B cell (primary cell): ENCODE data around the gene L3MBTL4. TPM values are rescaled to one million over a fixed set of nuclear protein-coding genes. Genes with fewer than 3 reads are reported as not detected.

Experiments
- ATAC-seq: fragments of 200-7000 bp; cut with Tn5 transposase; one replicate; pipeline ENCODE4 v1.10.0; 2021; ENCODE audit warnings: low read depth, mild to moderate bottlenecking, moderate number of reproducible peaks, moderate library complexity
- CTCF ChIA-PET: fragments of 350-600 bp; sonication (Branson Sonifier 250); formaldehyde crosslinking; loops from one replicate; lab custom pipeline; 2021; ENCODE audit warnings: antibody characterized with exemption, inconsistent platforms; lab: Charles Lee
- POLR2A ChIA-PET: fragments of 350-600 bp; sonication (Branson Sonifier 250); formaldehyde crosslinking; loops from one replicate; lab custom pipeline; 2021; ENCODE audit warnings: antibody characterized with exemption; lab: Charles Lee
- DNase-seq: peaks from one replicate; pipeline ENCODE4 v3.0.0; 2013
- H2AFZ ChIP-seq: 2 replicates; pipeline ENCODE4 v1.6.1; 2012; ENCODE audit warnings: mild to moderate bottlenecking, low read depth, low read length; ENCODE audit not compliant: insufficient read depth, poor library complexity, severe bottlenecking
- H3K27ac ChIP-seq, 2 donors: 1 replicate in 1 of 2; 2 replicates in 1 of 2; pipeline ENCODE4 v1.5.1; 2012 to 2013; ENCODE audit warnings: low read length in 2 of 2, mild to moderate bottlenecking in 2 of 2, moderate library complexity in 1 of 2
- H3K27me3 ChIP-seq, 4 experiments: fragments of 200-600 bp in 1 of 4; sonication (generic) in 1 of 4; replicated peaks in 1 of 4; 1 replicate in 2 of 4; 2 replicates in 2 of 4; pipeline versions ENCODE4 v1.6.1 to v1.7.0; 2013 to 2016; ENCODE audit warnings: low read length in 3 of 4, mild to moderate bottlenecking in 2 of 4, mixed read lengths in 1 of 4, moderate library complexity in 1 of 4; ENCODE audit not compliant: insufficient read depth in 4 of 4, control insufficient read depth in 3 of 4; ENCODE audit errors: control extremely low read depth in 1 of 4
- H3K36me3 ChIP-seq, 2 experiments: replicated peaks in 1 of 2; 1 replicate in 1 of 2; 2 replicates in 1 of 2; pipeline versions ENCODE4 v1.6.1 to v1.7.1; 2013; ENCODE audit warnings: low read length in 1 of 2; ENCODE audit not compliant: insufficient read depth in 2 of 2, control insufficient read depth in 1 of 2; ENCODE audit errors: control extremely low read depth in 1 of 2, extremely low read depth in 1 of 2
- H3K4me1 ChIP-seq, 2 donors: fragments of 200-600 bp in 1 of 2; sonication (generic) in 1 of 2; 1 replicate in 1 of 2; 2 replicates in 1 of 2; pipeline versions ENCODE4 v1.5.1 to v1.6.1; 2013 to 2017; ENCODE audit warnings: low read length in 2 of 2; ENCODE audit not compliant: control insufficient read depth in 2 of 2, insufficient read depth in 2 of 2
- H3K4me2 ChIP-seq: replicated peaks from 2 replicates; pipeline ENCODE3; 2012; ENCODE audit warnings: mild to moderate bottlenecking, low read depth, low read length; ENCODE audit not compliant: poor library complexity, severe bottlenecking
- H3K4me3 ChIP-seq, 5 experiments: fragments of 200-600 bp in 1 of 5; sonication (generic) in 1 of 5; 1 replicate in 3 of 5; 2 replicates in 2 of 5; pipeline versions ENCODE4 v1.5.1 to v1.7.0; 2011 to 2016; ENCODE audit warnings: low read length in 4 of 5, mild to moderate bottlenecking in 4 of 5, low read depth in 2 of 5, control low read depth in 1 of 5, moderate library complexity in 1 of 5; ENCODE audit not compliant: insufficient read depth in 1 of 5; ENCODE audit errors: control extremely low read depth in 1 of 5, extremely low read depth in 1 of 5
- H3K79me2 ChIP-seq: fragments of 200-600 bp; sonication (generic); one replicate; pipeline ENCODE4 v1.6.0; 2016; ENCODE audit warnings: low read length; ENCODE audit not compliant: control insufficient read depth, insufficient read depth
- H3K9ac ChIP-seq: fragments of 200-600 bp; sonication (generic); 2 replicates; pipeline ENCODE4 v1.6.1; 2017; ENCODE audit warnings: mild to moderate bottlenecking, low read length, moderate library complexity
- H3K9me3 ChIP-seq, 3 donors: one replicate each; pipeline versions ENCODE4 v1.6.1 to v1.7.1; 2013; ENCODE audit warnings: low read length in 2 of 3; ENCODE audit not compliant: control insufficient read depth in 2 of 3, insufficient read depth in 1 of 3; ENCODE audit errors: control extremely low read depth in 1 of 3
- H4K20me1 ChIP-seq: 2 replicates; pipeline ENCODE4 v1.6.0; 2012; ENCODE audit warnings: mild to moderate bottlenecking, low read length; ENCODE audit not compliant: insufficient read depth, control insufficient read depth, poor library complexity, severe bottlenecking
- H3K27ac Mint-ChIP-seq: one replicate; pipeline ENCODE4 v1.8.0; 2021; ENCODE audit warnings: mixed read lengths
- H3K27me3 Mint-ChIP-seq: one replicate; pipeline ENCODE4 v1.8.0; 2021; ENCODE audit warnings: mixed read lengths
- H3K4me1 Mint-ChIP-seq: one replicate; pipeline ENCODE4 v1.8.0; 2021; ENCODE audit warnings: mixed read lengths
- H3K4me3 Mint-ChIP-seq: one replicate; pipeline ENCODE4 v1.8.0; 2021; ENCODE audit warnings: mixed read lengths
- H3K9me3 Mint-ChIP-seq: one replicate; pipeline ENCODE4 v1.8.0; 2022; ENCODE audit warnings: mixed read lengths; ENCODE audit not compliant: insufficient read depth
- EZH2 ChIP-seq: IDR thresholded peaks from 2 replicates; pipeline ENCODE4 v1.6.1; 2012; ENCODE audit warnings: borderline replicate concordance, low read depth, mild to moderate bottlenecking, moderate library complexity, low read length; ENCODE audit not compliant: insufficient read depth, poor library complexity, severe bottlenecking
- WGBS: methylation state at CpG from one replicate; pipeline ENCODE4 v1.1.5; 2013; ENCODE audit warnings: missing lambda C conversion rate; ENCODE audit not compliant: insufficient coverage; 5-methylcytosine and 5-hydroxymethylcytosine counted together
- intact Hi-C: fragments of 100-400 bp; cut with micrococcal nuclease; formaldehyde crosslinking; loops from one replicate; pipeline ENCODE4 v1.10.0; 2022
- polyA plus RNA-seq: library from polyadenylated mRNA; depleted of rRNA; stranded (reverse); fragments of >200 nt; gene quantifications from 2 replicates; pipeline ENCODE4 v1.2.3, GENCODE V29; 2012
- total RNA-seq, 2 donors: library from RNA; stranded (reverse); fragments of 120-200 nt in 1 of 2; gene quantifications; 1 replicate in 1 of 2; 2 replicates in 1 of 2; pipeline versions ENCODE4 v1.2.3 to v1.2.4, GENCODE V29; 2013 to 2022
- TF ChIP-seq, protein P1 (sequence below): fragments of 200-600 bp; IDR thresholded peaks from one replicate; pipeline ENCODE4 v1.8.0; 2022; ENCODE audit warnings: antibody characterized with exemption, mild to moderate bottlenecking

The L3MBTL4 gene
- total and polyA plus RNA-seq, 2 donors (not counting 1 experiment from before 2014, with no cell fraction given): 3.0 to 11.9 TPM

DNA sequence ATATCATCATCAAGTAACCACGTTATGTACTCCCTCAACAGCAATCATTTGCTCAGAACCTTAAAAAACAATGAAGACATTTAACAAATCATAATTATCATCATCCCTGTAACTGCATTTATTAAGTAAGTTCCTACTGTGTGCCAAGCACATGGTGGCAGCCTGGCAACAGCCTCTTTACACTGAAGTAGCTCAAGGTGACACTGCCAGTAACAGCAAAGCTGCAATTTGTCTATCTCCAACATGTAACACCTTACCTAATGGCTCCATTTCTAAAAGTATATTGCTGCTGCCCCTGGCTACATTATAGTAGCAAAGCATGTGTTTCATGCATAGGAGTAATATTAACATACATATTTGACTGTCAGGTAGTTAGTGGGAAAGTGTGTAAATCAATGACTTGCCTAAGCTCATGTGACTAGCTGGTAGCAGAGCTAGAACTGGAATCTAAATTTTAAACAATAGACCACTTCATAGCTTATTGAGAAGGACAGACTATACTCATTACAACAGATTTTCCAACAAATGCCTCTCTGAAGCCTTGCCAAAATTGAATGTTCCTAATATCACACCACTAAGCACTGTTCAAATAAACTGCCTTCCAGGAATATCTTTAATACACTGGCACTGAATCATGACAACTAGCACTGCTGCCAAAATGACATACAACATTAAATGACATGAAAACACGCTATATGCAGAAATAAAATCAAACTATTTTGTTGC is 86.7 kb downstream of the L3MBTL4 start:
- no peak overlapping the region for H3K4me3 Mint-ChIP-seq
- Histone ChIP-seq H3K36me3 (peaks cover 0 to 3% of the 10 kb centered on the region in 2 experiments), H3K9ac (no peak overlapping the region), H3K27me3 (no peaks in the 10 kb centered on the region), H3K79me2 (no peaks in the 10 kb centered on the region), H3K4me2 (no peak overlapping the region), H3K9me3 (peaks cover 0 to 18% (median 13%) of the 10 kb centered on the region in 3 donors), H3K27ac (no peak overlapping the region), H3K4me1 (no peaks in the 10 kb centered on the region), H4K20me1 (no peaks in the 10 kb centered on the region), H3K4me3 (no peak overlapping the region), H2AFZ (no peak overlapping the region)
- no peak for ATAC-seq
- WGBS: 63% methylated on average over 1 of the region's 2 CpGs
- CTCF ChIA-PET: no interaction called here
- H3K9me3 Mint-ChIP-seq: peaks cover 18% of the 10 kb centered on the region
- POLR2A ChIA-PET: no interaction called here
- peaks cover 9% of the 10 kb centered on the region for H3K4me1 Mint-ChIP-seq
- no peaks in the 10 kb centered on the region for H3K27me3 Mint-ChIP-seq
- TF ChIP-seq, protein P1, sequence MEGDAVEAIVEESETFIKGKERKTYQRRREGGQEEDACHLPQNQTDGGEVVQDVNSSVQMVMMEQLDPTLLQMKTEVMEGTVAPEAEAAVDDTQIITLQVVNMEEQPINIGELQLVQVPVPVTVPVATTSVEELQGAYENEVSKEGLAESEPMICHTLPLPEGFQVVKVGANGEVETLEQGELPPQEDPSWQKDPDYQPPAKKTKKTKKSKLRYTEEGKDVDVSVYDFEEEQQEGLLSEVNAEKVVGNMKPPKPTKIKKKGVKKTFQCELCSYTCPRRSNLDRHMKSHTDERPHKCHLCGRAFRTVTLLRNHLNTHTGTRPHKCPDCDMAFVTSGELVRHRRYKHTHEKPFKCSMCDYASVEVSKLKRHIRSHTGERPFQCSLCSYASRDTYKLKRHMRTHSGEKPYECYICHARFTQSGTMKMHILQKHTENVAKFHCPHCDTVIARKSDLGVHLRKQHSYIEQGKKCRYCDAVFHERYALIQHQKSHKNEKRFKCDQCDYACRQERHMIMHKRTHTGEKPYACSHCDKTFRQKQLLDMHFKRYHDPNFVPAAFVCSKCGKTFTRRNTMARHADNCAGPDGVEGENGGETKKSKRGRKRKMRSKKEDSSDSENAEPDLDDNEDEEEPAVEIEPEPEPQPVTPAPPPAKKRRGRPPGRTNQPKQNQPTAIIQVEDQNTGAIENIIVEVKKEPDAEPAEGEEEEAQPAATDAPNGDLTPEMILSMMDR: no peak
- no peak for TF ChIP-seq EZH2
- DNase-seq: no peak
- no peak overlapping the region for H3K27ac Mint-ChIP-seq
- intact Hi-C loops: no loop called here

DNA sequence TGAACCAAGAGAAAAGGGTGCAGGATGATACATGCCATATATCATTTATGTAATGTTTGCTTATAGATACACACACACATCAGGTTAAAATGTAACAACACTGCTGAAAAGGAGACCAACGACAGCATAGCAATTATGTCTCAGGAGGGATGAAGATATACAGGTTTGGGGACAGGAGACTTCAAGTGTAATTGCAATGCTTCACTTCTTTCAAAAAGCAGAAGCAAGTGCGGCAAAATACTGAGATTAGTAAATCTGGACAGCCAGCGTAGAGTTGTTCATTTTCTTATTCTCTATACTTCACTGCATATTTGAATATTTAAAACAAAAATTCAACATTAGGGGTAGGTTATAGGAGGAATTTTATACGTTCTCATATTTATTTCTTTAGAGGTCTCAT is 87.2 kb downstream of the L3MBTL4 start:
- peaks cover 9% of the 10 kb centered on the region for H3K4me1 Mint-ChIP-seq
- Histone ChIP-seq H3K4me2 (no peak overlapping the region), H2AFZ (no peak overlapping the region), H3K9me3 (peaks cover 0 to 18% (median 13%) of the 10 kb centered on the region in 3 donors), H3K36me3 (peaks cover 0 to 3% of the 10 kb centered on the region in 2 experiments), H3K4me3 (no peak overlapping the region), H3K4me1 (no peaks in the 10 kb centered on the region), H3K27me3 (no peaks in the 10 kb centered on the region), H3K79me2 (no peaks in the 10 kb centered on the region), H4K20me1 (no peaks in the 10 kb centered on the region), H3K9ac (no peak overlapping the region), H3K27ac (no peak overlapping the region)
- H3K27ac Mint-ChIP-seq: no peak overlapping the region
- no peak overlapping the region for H3K4me3 Mint-ChIP-seq
- DNase-seq (no peak), ATAC-seq (no peak)
- ChIA-PET POLR2A (no interaction called here), CTCF (no interaction called here)
- WGBS: no CpG with 5 or more reads among the region's 4 CpGs
- intact Hi-C loops: no loop called here
- TF ChIP-seq, protein P1: no peak
- no peak for TF ChIP-seq EZH2
- H3K27me3 Mint-ChIP-seq: no peaks in the 10 kb centered on the region
- H3K9me3 Mint-ChIP-seq: peaks cover 24% of the 10 kb centered on the region
